A549 (cell line): ENCODE data around the gene YWHAE.

ENCODE experiments used
- REST ChIP-seq: fragments of 200-600 bp; sonication (generic); IDR thresholded peaks from 2 replicates; pipeline ENCODE4 v1.6.1; 2016; ENCODE audit warnings: antibody characterized with exemption, mild to moderate bottlenecking, moderate library complexity
- USF2 ChIP-seq: fragments of 450-650 bp; IDR thresholded peaks from 2 replicates; pipeline ENCODE4 v1.6.1; 2014; ENCODE audit warnings: antibody characterized with exemption
- TF ChIP-seq, protein P1 (sequence below): fragments of >200 bp; sonication (Bioruptor Twin); formaldehyde crosslinking; IDR thresholded peaks from 3 replicates; pipeline ENCODE4 v1.5.1; 2016

- TF ChIP-seq USF2 = no peak
- TF ChIP-seq REST = no peak
- TF ChIP-seq, protein P1, sequence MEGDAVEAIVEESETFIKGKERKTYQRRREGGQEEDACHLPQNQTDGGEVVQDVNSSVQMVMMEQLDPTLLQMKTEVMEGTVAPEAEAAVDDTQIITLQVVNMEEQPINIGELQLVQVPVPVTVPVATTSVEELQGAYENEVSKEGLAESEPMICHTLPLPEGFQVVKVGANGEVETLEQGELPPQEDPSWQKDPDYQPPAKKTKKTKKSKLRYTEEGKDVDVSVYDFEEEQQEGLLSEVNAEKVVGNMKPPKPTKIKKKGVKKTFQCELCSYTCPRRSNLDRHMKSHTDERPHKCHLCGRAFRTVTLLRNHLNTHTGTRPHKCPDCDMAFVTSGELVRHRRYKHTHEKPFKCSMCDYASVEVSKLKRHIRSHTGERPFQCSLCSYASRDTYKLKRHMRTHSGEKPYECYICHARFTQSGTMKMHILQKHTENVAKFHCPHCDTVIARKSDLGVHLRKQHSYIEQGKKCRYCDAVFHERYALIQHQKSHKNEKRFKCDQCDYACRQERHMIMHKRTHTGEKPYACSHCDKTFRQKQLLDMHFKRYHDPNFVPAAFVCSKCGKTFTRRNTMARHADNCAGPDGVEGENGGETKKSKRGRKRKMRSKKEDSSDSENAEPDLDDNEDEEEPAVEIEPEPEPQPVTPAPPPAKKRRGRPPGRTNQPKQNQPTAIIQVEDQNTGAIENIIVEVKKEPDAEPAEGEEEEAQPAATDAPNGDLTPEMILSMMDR = no peak
Measured at GRCh38 chr17:1304522-1304921, 95.5 kb downstream of the YWHAE start.
